Stimulated activated CD4-positive, alpha-beta T cell treated with anti-CD3 and anti-CD28 coated beads, Interleukin-2, amount 100 ng/mL, for 4 hours (primary cell): ENCODE data around the gene DENND1A.
A peak's percentile ranks its signal among the peaks of the same experiment; 100 is the strongest.
"Not testable (repeated sequence)": the region's sequence is repeated elsewhere in the genome, so short reads cannot be mapped to it uniquely, and the experiment has no call there.

Source experiments
- DNase-seq: peaks from one replicate; pipeline ENCODE4 v3.0.0-alpha.2; 2020; ENCODE audit warnings: low read depth

DENND1A gene

DNA sequence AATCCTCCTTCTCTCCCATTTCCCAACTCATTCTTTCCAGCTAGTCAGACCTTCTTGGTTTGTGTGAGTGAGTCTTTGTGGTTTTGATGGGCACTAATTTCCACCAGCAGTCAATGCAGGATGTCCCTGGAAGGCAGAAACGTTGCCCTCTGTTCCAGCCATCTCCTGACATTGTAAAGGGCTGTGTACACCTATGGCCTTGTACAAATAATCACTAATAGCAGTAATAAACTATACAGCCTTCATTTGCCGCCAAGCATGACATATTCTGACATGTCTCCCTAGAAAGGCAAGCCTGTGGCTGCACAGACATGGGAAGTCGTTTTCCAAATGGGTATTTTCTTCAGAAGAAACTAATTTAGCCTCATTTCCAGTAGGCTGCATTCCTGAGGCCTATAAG, 18.4 kb upstream of the DENND1A start:
- DNase-seq = no peak

DNA sequence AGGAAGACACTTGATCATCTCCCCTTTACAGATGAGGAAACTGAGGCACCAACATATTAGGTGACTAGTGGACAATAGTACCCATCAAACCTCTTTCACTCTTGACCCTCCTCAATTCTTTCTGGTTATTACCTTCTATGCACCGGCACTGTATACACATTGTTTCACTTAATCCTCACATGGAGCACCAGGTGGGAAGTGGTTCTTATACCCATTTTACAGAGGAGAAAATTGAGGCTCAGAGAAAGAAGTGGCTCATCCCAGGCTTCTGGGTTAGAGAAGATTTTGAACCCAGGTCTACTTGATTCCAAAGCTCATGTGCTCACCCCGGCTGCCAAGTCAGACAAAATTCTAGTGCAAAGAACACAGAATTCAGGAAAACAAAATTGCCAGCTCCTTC, 17.4 kb upstream of the DENND1A start:
- no peak for DNase-seq

DNA sequence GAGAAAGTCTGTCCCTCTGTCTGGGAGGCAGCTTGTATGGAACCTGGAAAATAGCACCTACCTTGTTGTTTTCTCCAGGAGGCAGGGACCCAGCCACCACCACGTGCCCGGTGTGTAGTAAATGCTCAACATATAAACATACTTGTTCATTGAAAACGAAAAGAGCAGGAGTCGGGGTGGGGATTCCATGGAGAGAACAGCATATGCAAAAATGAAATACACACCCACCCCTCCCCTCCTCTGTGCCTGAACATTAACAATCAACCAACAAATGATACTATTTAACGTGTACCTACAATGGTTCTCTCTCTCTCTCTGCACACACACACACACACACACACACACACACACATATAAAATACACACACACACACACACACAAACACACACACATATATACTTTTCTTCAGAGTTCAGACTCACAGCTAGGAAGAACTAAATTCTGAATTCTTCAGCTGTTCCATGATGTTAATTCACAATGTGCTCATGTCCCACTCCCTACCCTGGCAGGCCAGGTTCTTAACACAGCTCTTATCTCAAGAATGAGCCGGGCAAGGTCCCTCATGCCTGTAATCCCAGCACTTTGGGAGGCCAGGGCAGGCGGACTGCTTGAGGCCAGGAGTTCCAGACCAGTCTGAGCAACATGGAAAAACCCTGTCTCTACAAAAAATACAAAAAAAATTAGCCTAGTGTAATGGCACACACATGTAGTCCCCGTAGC, 16.3 kb upstream of the DENND1A start:
- no peak for DNase-seq

DNA sequence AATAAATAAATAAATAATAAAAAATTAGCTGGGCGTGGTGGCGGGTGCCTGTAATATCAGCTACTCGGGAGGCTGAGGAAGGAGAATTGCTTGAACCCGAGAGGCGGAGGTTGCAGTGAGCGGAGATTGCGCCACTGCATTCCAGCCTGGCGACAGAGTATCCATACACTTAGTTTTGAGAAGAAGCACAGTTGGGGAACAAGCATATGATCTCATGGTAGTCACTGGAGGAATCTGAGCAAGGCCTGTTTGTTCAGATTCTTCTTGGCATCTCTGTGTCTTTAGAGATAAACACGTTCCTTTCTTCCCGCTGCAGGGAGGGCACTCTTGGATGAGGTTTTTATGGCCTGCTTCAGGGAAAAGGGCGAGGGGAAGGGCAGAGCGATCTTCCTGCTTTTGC, 15.6 kb upstream of the DENND1A start:
- DNase-seq = no peak

DNA sequence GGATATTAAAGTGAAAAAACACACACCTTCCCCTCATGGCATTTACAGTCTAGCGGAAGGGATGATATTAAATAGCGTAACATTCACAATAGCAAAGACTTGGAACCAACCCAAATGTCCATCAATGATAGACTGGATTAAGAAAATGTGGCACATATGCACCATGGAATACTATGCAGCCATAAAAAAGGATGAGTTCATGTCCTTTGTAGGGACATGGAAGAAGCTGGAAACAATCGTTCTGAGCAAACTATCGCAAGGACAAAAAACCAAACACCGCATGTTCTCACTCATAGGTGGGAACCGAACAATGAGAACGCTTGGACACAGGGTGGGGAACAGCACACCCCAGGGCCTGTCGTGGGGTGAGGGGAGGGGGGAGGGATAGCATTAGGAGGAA, 14.5 kb upstream of the DENND1A start:
- not testable (repeated sequence) for DNase-seq

DNA sequence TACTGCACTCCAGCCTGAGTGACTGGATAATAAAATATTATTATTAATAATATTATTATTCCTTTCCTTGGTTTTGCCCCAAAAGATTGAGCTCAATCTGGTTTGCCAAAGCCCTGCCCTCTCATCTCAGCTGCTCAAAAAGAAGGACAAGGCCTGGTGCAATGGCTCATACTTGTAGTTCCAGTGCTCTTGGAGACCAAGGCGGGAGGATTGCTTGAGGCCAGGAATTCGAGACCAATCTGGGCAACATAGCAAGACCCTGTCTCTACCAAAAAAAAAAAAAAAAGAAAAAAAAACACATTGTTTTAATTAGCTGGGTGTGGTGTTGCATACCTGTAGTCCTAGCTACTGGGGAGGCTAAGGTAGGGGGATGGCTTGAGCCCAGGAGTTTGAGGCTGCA, 13.7 kb upstream of the DENND1A start:
- no peak for DNase-seq

DNA sequence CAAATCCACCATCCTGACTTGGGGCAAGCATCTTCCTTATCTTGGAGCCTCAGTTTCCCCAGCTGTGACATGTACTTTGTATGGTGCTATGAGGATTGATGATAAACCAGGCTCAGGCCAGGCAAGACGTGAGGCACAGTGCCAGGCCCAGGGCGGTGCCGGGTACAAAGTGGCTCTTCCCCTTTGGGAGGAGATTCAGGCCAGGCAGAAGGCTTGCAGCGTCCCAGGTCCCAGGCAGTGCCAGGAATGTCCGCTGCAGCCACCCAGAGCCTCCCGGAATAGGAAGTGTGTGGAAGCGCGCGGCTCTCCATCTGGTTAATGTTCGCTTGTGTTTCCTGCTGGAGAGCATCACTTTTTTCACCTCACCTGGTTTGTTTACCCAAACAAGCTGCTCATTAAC, 12.6 kb upstream of the DENND1A start:
- no peak for DNase-seq

DNA sequence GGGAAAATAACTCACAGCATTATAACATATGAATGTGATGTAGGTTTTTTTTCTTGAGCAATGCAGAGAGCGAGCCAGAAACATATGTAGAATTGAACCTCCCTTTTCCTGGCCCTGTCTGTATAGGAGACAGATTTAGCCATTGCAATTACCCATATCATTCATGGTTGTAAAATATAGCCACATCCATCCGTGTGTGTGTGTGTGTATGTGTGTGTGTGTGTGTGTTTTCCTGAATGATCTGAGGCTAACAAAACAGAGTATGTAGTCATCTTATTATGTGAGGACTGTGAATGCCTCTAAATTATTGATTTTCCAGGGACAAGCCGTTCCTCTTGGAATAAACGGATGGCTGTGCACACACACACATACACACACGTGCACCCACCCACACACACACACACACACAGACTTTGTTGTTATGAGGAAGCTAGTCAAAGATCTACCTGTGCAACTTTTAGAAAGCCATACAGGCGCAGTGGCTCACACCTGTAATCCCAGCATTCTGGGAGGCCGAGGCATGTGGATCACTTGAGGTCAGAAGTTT, 11.7 kb upstream of the DENND1A start:
- no peak for DNase-seq

DNA sequence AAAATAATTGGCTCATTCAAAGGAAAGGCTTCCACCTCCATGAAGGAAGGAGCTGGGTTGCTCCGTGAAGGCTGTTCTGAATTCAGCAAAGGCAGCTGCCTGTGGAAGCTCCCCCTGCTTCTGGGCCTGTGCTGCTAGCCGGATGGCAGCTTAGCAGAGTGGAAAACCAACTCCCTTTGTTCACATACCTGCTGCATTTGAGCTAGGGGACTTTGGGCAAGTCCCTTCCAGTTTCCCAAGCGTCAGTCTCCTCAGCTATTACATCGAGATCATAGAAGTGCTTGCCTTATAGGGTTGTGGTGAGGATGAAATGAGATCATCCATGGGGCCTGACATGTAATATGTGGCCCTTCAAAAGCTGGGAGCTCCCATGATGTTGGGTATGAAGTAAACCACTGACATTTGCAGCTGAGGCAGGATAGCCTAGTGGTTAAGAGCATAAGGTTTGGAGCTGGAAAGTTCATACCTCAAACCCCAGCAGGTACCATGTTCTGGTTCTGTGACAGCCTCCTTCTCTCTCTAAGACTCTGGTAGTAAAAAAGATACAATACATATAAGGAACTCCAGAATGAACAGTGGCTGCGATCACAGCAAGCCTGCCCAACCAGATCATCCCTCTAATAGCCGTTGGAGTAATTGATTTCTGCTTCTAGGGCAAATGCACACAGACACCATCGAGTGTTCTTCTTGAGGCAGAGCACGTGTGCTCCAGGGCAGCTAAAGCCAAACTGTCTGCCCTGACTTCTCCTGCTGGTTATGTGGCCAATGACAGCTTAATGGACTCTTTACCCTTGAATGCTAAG, 11.0 kb upstream of the DENND1A start:
- DNase-seq = no peak

DNA sequence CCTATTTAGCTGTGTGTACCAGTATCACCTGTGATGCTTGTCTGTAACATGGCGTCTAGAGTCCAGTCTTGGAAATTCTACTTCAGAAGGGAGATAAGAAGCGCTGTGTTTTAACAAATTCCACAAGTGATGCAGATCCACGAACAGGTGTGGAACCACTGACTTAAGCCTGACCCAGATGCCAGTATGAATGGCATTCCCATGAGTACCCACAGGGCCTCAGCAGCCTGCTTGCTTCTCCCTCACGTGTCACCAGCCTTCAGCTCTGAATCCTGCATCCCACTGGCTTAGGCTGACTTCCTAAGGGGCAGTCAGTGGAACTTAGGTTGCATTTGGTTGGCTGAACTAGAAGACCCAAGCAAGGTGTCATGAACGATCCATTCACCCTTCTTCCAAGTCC, 8.5 kb upstream of the DENND1A start:
- no peak for DNase-seq

DNA sequence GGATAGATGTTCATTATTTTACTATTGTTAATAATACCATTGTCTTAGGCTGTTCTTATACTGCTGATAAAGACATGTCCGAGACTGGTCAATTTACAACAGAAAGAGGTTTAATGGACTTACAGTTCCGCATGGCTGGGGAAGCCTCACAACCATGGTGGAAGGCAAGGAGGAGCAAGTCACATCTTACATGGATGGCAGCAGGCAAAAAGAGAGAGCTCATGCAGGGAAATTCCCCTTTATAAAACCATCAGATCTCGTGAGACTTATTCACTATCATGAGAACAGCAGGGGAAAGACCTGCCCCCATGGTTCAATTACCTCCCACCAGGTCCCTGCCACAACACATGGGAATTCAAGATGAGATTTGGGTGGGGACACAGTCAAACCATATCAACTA, 6.6 kb upstream of the DENND1A start:
- not testable (repeated sequence) for DNase-seq

DNA sequence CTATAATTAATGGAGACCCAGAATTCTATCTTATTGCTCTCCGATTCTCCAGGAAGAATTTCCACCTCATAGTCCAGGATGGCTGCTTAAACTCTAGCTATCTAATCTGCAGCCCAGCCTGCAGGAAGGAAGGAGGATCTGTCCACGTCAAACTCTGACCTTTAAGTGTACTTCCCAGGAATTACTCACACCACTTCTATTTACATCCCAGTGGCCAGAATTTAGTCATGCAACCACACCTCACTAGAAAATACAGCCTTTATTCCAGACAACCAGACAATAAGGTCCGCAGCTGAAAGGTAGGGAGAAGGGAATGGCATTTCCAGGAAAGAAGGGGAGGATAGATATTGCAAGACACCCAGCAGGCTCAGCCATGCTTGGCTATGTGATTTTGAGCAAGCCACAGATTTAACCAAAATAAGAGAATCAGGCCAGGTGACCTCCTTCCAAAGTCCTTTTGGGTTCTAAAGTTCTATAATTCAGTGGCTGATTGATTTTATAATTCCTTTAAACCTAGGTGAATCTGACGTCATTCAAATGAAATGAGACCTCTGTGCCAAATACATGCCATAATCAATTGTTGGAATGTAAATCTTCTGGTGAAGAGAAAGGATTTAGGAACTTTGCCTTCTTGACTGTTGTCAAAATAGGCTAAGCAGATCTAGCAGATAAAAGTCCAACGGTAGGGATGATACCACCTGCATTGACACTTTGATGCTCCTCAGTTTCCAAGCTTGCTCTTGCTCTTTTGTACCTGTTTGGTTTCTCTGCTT, 3.7 kb upstream of the DENND1A start:
- no peak for DNase-seq

DNA sequence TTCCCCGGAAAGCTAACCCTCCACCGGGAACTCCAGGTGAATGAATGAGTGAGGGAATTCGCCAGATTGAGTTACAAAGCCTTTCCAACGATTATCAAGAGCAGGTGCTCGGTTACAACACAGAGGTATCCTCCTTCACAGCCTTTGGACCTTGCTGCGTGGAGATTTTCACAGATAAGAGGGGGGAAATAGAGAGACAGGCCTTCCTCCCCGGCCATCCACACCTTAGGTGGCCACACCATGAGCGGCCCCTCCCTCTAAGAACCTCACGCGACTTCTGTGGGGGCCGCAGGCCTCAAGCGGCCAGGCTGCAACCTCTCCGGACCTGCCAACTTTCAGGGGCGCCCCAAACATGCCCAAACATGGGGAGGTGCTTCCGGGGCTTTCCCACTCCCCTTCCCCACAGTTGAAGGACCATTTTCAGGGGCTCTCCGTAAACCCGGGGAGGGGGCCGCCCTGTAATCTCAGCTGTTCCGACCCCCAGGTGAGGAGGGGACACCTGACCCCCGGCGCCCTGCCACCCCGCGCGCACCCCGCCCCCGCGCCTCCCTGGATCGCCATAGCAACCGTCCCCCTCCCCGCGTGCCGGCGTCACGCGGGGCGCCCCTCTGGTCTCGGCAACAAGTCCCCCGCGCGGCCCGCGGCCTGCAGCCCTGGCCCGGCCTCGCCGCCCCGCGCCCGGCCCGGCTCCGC, 603 bp downstream of the DENND1A start:
- DNase-seq = peak; percentile 29

DNA sequence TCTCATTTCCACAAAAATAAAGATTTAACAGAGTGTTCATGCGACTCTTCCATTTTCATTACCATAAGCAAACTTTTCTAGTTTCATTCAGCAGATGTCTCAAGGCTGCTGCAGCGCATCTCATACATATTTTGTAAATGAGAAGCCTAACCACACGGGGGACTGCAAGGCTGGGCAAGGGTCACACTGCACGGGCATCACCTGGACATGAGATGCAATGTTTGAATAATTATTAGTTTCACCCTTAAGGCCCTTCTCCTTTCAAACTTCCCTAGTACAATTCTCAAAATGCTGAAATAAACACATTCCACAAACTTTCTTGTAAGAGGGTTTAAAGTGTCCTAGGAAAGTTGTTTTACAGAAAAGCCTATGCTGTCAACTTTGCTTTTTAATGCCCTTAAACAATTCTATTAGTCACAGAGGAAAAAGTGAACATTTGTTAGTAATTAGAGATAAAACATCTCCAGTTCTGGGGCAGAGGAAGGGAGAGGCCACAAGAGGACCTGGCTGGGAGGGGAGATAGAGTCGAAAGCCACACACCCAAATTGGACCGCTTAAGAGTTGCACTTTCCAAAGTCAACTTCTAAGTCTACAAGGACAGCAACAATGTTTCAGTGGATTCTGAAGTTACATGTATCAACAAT, 1.3 kb downstream of the DENND1A start:
- peak; percentile 12 for DNase-seq

DNA sequence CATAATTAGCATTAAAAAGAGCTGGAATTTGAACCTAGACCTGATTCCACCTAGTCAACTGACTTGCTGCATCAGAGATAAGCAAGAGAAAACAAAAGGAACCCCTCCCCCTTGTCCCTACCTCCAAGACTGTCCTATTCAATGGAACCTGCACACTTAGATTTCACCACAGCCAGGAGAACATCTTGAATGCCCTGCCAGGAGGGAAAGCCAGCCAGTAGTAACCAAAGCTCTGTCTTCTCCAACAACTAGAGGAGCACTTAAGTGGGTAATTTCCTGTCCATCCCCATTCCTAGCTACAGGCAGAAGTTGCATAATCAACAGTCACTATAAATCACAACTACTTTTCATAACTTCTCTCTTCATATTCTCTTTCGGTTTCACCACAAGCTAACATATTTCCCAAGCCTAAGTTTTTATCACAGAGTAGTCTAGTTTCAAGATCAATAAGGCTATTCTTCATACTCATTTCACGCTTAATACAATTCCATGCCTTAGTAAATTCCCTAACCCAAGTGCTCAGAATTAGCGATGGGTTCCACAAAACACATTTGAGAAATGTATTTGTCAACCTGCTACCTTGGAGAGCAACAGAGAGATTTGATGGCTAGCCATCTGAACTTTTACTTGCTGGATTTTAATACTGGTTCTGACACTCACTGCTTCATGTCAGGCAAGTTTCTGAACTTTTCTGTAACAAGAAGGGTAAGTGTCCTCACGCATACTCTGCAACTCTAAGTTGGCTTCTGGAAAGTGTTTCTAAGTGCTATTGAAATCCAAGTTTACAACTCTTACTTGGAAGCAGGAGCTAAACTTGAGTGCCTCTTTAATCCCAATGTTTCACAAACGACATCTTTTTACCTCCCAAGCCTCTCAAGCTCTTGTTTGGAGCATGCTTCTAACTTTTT, 2.0 kb downstream of the DENND1A start:
- DNase-seq = no peak

DNA sequence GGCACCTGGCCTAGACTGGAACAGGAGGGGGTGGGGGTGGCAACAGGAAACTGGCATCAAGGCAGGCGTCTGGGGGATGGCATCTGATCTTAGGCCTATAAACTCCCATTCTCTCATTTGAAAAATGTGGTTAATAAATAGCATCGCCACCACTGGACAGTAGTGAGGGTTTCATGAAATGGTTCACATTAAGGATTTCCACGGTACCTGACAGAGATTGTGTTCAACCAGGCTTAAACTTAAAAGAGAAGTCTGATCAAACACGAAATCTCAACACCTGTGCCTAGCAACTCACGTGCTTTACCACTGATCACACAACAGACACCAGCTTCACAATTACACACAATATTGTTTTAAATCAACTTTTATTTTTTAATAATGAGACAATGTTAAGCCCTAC, 3.0 kb downstream of the DENND1A start:
- no peak for DNase-seq

DNA sequence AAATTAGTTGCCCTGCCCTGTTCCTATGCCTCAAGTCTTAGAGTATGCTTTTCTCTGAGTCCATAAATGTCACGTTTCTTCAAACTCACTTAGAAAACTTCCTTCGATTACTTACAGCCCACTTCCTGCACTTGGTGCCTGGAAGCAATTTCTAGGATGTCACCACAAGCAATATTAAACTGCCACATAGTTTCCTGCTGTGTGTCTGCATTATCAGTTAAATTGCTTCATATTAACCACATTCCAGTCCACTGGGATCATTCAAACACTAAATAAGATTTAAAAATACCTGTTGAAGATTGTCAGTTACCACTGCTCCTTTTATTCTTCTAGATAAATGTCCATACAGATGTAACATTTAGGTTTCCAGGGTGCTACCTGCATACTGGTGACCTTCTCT, 4.1 kb downstream of the DENND1A start:
- DNase-seq = no peak

DNA sequence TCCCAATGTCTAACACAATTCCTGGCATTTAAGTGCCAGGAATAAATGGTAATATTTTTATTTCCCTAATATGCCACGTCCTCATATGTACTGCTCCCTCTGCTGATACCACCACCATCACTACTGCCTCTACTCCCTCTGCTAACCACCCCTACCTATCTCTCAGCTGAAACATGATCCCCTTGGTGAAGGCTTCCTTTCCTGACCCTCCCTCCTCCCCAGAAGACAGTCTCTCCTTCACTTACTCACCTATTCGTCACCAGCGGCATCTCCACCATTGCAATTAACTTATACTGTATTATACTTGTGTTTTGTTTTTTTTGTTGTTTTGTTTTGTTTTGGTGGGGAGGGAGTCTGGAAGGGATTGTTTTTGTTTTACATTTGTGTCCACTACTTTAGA, 4.8 kb downstream of the DENND1A start:
- no peak for DNase-seq

DNA sequence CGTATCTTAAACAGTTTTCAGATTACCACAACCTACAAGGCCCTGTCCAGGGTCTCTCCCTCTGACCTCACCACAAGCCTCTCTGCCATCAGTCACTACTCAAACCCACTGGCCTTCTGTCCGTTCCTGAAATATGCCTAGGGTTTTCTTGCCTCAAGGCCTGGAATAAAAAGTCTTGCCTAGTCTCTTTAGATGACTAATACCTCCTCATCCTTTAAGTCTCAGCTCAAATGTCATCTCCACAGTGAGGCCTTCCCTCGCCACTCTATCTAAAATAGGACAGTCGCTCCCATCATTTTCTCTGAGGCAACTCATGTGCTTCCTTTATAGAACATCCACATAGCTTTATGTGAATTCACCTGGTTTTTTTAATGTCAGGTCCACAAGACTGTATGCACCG, 5.2 kb downstream of the DENND1A start:
- DNase-seq = no peak

DNA sequence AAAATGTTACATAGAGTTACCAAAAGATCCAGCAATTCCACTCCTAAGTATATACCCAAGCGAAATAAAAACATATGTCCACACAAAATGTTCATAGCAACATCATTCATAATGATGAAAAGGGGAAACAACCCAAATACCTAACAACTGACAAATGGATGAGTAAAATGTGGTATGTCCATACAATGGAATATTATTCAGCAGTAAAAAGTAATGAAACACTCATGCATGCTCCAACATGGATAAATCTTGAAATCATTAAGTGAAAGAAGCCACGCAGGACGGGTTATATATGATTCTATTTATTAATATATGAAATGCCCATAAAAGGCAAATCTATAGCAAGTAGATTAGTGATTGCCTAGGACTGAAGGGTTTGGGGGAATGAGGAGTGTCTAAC, 6.0 kb downstream of the DENND1A start:
- no peak for DNase-seq

DNA sequence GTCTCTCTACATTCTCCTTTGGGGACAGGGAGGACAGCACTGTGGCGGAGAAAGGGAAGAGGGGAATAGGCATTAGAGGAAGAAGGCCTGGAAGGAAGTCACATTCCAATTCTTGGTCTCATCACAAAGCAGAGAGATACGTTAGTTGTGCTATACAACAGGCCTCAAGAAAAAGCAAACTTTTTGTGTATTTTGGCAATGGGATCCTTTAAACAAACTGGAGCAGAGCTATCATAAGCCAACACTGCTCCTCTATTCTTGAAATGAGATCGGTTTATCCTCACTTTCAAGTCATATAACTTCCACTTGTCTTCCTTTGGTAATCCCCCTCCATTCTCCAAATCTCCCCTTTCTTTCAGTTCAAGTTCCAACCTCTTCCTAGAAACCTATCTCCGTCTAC, 6.5 kb downstream of the DENND1A start:
- DNase-seq = no peak
